HG03565 (cell line): Measurements from ENCODE around the gene TAF11.
"Not testable (repeated sequence)": the region's sequence is repeated elsewhere in the genome, so short reads cannot be mapped to it uniquely, and the experiment has no call there.

Experiments
- ATAC-seq: cut with Tn5 transposase; IDR thresholded peaks from one replicate; pipeline ENCODE4 v1.9.1; 2021; ENCODE audit warnings: mild to moderate bottlenecking, moderate library complexity; ENCODE audit not compliant: unreplicated experiment

Gene TAF11

DNA sequence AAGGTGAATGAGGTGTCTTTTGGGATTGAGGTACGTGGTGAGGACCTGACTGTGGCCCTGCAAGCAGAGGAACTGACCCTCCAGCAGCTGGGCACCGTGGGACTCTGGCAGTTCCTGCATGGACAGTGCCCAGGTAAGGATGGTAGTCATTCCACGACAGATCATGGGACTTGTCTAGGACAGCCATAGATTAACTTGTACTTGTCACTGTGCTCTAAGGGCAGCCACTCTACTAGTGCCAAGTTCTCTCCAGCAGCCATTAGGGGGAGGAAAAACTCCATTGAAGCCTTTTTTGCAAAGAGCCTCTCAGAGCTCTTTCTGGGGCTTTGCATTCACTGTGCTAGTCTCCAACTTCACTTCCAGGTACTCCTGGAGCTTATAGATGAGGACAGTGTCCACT is 20.4 kb downstream of the TAF11 start:
- ATAC-seq = no peak

DNA sequence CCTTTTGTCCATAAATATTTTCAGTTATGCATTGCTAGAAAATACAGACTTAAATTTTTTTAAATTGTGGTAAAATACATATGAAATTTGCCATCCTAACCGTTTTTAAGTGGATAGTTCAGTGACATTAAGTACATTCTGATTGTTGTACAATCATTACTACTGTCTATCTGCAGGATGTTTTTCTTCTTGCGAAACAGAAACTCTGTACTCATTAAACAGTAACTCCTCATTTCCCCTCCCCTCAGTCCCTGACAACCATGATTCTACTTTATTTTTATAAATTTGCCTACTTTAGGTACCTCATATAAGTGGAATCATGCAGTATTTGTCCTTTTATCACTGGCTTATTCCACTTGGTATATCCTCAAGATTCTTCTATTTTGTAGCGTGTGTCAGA is 21.3 kb downstream of the TAF11 start:
- no peak for ATAC-seq

DNA sequence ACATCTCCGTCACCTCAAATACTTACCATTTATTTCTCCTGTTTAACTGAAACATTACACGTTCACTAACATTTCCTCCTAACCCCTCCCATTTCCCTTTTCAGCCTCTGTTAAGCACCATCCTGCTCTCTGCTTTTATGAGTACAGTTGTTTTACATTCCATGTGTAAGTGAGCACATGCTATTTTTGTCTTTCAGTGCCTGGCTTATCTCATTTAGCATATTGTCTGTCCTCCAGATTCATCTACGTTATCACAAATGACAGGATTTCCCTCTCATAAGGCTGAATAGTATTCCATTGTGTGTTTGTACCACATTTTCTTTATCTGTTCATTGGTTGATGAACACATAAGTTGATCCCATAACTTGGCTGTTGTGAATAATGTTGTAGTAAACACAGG is 22.7 kb downstream of the TAF11 start:
- no peak for ATAC-seq

DNA sequence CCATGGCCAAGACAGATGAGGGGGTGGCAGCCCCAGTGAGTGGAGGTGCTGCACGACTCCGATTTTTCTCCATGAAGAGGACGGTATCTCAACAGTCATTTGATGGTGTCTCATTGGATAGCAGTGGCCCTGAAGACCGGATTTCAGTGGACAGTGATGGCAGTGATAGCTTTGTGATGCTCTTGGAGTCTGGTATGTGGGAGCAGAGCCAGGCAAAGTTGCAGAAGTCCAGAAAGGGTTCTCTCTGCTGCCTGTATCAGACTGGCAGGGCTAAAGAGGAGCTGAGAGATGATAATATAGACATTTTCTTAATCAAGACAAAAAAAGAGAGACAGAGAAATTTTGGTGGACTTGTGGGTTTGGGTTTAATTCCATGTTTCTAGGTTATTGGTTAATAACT is 23.8 kb downstream of the TAF11 start:
- no peak for ATAC-seq

DNA sequence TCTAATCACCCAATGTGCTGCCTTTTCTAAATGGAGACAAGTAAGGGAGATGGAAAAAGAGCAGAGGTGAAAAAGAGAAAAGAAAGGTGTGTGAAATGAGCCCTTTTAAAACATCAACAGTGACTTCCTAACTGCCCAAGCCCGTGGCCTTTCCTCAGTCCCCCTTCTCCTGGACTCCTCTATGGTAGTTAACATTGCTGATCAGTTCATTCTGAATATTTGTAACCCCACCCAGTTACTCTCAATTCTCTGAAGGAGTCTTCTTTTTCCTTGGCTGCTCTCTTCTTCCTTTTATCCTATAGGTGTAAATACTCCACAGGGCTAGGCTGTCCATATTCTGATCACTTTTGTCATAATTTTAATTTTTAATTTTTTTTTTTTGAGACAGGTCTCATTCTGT is 27.1 kb downstream of the TAF11 start:
- no peak for ATAC-seq

DNA sequence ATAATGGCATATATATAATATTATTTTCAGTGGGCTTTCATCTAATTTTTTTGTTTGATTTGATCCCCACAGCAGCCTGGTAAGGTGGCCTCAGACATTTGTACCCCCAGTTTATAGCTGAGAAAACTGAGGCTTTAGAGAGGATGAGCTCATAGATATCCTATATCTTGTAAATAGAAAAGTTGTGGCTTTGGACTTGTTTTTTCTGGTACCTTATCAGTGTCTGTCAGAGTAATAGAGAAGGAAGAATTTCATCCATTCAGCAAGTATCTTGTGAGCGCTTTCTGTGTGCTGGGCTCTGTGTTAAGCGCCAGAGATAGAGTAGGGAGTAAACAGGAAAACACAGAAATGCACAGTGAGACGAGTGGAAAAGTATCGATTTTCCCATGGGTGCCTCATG is 27.9 kb downstream of the TAF11 start:
- ATAC-seq = no peak

DNA sequence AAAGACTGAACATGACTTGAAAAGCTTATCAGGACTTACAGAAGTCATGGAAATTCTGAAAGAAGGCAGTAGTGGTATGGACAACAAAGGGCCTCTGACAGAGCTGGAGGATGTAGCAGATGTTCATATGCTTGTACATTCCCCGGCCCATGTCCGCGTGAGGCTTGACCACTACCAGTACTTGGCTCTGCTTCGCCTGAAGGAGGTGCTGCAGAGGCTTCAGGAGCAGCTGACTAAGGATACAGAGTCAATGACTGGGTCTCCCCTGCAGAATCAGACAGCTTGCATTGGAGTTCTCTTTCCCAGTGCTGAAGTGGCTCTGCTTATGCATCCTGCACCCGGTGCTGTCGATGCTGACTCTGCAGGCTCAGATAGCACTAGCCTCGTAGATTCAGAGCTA is 29.2 kb downstream of the TAF11 start:
- ATAC-seq = no peak

DNA sequence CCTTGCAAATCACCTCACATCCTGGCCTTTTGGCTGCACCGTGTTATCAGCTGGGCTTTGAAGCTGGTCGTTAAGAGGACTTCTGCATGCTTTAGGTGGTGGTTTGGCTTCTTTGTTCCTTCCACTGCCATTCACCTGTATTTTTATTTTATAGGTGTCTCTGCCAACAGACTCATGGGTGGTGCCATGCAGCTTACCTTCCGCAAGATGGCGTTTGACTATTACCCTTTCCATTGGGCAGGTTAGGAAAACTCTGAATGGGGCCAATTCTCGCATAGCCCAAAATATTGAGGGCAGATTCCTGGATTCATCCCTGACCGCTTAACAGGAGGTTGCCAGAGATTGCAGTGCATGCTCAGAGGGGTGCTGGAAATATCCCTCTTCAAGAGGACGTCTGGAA is 32.4 kb downstream of the TAF11 start:
- ATAC-seq = no peak

DNA sequence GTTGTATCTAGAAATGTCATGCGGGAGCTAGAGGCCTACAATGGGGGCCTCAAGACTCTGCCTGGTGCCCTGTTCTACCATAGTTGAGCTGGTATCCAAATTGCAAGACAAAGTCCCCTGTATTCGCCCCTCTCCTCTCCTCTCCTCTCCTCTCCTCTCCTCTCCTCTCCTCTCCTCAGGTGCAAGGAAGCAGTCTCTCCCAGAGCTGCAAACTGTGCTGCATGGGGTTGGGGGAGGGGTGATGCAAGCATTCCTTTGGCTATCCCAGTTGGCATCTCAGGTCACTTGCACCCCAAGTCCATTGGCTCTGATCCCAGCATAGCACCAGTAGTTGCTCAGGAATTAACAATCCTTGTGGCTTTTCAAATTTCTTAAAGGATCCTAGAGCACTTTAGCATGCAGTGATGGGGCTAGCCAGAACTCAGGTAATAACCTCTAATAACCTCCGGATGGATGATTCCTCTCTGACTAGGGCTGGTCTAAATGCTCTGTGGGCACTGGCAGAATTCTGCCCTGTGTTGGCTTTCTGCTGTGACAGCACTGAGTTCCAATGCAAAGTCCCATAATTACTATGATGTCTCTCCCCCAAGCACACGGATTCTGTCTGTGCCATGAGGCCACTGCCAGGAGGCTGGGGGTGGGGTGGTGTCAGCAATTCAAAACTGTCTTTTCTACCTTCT is 35.3 kb downstream of the TAF11 start:
- no peak for ATAC-seq

DNA sequence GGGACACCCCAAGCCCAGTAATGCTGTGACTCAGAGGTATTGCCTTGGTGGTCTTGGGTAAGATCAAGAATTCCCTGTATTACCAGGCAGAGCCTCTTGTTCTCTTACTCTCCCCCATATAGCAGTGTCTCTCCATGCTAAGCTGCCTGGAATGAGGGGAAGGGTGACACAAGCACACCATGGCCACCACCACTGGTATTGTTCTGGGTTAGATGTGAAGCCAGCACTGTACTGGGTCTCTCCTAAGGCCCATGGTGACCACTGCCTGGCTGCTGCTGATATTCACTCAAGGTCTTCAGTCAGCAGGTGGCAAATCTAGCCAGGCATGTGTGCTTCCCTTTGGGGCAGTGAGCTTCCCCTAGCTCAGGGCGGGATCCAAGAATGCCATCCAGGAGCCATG is 36.5 kb downstream of the TAF11 start:
- ATAC-seq = no peak

DNA sequence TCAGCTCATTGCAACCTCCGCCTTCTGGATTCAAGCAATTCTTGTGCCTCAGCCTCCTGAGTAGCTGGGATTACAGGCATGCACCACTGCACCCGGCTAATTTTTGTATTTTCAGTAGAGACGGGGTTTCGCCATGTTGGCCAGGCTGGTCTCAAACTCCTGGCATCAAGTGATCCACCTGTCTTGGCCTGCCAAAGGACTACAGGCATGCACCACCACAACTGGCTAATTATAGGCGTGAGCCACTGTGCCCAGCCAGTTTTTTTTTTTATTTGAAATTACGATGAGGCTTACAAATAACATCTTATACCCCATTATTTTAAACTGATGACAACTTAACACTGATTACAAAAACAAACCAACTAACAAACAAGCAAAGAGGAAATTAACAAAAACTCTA is 38.8 kb downstream of the TAF11 start:
- not testable (repeated sequence) for ATAC-seq

DNA sequence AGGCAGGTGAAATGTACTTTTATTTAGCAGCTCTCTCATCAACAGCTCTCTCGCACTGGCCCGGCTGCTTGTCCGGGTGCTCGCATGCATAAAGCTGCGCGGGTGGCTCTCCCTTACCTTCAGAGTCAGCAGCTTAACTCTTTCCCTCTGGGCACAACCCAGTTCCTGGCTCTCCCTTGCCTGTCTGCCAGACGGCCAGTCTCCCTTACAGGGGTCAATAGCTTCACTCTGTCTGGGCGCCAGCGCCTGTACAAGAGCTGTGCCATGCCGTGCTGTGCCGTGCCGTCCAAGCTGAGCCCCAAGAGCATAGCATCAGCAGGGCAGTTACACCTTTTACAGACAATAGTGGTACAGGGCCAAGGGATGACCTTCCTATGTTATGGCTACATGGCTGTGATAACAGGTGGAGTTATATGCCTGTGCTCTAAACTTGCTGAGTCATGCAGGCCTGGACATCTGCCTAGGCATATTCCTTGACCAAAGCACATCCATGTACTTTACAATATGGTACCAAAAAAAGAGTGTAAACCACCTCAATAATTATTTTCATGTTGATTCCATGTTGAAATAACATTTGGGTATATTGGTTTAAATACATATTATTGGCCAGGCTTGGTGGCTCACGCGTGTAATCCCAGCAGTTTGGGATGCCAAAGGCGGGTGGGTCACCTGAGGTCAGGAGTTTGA is 48.0 kb downstream of the TAF11 start:
- no peak for ATAC-seq

DNA sequence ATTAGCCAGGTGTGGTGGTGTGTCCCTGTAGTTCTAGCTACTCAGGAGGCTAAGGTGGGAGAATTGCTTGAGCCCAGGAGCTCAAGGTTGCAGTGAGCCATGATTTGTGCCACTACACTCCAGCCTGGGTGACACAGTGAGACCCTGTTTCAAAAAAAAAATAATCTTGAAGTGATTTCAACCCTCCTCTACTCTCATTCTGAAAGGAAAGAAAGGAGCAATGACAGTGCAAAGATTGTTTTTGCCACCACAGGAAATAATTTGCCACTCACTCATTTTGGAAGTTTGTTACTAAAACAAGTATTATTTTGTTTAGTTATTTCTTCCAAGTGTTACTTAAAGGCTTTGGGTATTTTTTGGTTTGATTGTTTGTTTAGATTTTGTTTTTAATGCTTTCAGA is 50.3 kb downstream of the TAF11 start:
- no peak for ATAC-seq

DNA sequence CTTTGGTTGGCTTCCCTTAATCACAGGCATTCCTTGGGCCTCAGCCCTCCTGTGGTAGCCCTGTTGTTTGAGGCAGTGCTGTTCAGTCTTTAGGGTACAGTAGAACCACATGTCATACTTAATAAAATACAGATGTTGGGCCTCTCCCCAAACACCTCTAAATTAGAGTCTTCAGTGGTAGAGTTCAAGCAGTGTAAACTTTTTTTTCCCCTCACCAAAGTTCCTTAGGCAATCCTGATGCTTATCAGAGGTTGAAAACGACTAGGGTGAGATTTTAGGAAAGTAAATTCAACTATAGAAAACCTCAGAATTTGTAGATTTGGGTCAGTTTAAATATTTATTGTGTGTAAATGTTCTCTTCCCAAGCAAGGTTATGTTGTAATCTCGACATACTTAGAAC is 51.4 kb downstream of the TAF11 start:
- no peak for ATAC-seq

DNA sequence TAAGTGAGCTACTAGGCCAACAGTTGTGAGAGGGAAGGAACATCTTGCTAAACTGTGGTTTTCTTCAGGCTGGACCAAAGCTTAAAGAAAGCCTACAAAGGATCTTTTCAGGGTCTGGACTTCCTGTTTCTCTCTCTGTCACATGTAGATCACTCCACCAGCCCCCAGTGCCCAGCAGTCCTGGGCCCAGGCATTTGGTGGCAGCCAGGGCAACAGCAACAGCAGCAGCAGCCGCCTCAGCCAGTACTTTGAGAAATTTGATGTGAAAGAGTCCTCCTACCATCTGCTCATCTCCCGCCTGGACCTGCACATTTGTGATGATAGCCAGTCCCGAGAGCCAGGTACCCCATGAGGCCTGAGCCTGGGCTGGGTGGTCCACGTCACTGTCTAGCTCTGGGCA is 51.8 kb downstream of the TAF11 start:
- no peak for ATAC-seq

DNA sequence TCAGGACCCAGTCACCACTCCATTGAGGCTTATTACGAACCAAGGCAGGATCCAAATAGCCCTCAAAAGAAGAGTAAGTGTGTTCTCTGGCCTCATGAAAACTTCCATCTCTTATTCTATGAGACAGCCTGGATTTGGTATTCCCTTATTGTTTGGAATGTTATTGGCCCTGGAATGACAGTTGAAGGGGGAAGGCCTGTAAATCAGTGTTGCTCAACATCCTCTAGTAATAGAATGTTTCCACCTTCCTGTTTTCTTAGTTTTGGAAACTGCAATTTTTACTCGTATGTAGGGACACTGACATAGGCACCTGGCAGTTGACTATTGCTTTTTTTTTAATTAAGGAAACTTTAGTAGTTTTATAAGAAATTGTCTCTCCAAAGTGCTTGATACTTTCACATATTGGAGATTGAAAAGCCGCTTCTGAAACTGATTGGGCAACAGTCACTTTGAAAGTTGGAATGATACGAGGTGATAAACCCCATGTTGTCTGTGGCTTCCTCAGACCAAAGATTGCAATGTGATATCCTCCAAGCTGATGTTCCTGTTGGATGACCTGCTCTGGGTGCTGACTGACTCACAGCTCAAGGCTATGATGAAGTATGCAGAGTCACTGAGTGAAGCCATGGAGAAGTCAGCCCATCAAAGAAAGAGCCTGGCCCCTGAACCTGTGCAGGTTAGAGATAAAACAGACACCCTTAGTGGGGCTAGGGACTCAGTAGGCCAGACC is 52.9 kb downstream of the TAF11 start:
- ATAC-seq = no peak

DNA sequence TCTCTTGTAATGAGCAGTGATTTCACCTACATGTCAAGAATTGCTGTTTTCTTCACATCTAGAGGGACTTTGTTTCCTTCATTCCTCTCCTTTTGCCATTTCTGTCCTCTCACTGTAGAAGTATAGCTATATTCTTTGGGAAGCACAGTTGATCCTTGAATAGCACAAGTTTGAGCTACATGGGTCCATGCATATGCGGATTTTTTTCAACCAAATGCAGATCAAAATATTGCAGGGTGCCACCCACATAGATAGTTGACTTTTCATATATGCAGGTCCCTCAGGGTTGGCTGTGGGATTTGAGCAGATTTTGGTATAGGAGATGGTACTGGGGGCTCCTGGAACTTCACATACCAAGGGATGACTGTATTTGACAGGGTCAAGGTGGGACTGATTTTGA is 54.9 kb downstream of the TAF11 start:
- ATAC-seq = no peak

DNA sequence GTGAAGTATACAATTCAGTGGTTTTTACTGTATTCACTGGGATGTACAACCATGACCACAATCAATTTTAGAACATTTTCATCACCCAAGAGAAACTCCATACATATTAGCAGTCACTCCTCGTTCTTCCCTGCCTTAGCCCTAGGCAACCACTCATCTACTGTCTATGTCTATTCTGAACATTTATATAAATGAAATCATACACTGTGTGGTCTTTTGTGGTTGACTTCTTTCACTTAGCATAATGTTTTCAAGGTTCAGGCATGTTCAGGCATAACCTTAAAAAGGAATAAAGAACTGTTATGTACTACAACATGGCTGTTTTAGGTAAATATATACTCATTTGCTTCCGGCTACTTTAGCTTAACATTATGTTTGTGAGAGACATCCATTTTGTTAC is 58.7 kb downstream of the TAF11 start:
- ATAC-seq = no peak
